ENCODE measurements around the gene UGT2B15. TPM values are rescaled to one million over a fixed set of nuclear protein-coding genes. Genes with fewer than 3 reads are reported as not detected.
"Not testable (repeated sequence)": the region's sequence is repeated elsewhere in the genome, so short reads cannot be mapped to it uniquely, and the experiment has no call there.

UGT2B15 gene
- total RNA-seq, 1 donor from 2014 or later, result not detected

DNA sequence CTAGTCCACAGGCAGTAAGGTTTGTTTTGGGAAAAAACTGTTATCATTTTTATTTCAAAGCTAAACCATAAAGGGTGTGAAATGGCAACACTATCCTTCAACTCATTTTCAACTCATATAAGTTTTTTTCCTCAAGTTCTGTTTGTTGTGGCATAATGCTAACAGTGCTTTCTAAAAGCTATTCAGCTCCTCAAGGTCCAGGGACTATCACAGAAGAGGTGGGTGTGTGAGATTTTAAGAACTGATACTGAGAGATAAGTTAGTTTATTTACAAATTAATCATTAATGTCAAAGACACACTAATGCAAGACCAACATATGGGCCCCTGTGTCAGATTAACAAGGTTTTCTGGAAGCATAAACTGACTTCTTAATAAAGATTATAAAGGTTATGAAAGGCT lies 11.8 kb downstream of the UGT2B15 start:
- DNase-seq (ENCODE audit: low read depth), result no peak
- TF ChIP-seq, protein P1, sequence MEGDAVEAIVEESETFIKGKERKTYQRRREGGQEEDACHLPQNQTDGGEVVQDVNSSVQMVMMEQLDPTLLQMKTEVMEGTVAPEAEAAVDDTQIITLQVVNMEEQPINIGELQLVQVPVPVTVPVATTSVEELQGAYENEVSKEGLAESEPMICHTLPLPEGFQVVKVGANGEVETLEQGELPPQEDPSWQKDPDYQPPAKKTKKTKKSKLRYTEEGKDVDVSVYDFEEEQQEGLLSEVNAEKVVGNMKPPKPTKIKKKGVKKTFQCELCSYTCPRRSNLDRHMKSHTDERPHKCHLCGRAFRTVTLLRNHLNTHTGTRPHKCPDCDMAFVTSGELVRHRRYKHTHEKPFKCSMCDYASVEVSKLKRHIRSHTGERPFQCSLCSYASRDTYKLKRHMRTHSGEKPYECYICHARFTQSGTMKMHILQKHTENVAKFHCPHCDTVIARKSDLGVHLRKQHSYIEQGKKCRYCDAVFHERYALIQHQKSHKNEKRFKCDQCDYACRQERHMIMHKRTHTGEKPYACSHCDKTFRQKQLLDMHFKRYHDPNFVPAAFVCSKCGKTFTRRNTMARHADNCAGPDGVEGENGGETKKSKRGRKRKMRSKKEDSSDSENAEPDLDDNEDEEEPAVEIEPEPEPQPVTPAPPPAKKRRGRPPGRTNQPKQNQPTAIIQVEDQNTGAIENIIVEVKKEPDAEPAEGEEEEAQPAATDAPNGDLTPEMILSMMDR (conservative IDR thresholded peaks at IDR 0.05; ENCODE audit: low read depth, low read length), result no peak
- H3K4me3 ChIP-seq (ENCODE audit: low read depth, low read length), result no peak overlapping the region

- TF ChIP-seq, protein P1 (conservative IDR thresholded peaks at IDR 0.05; ENCODE audit: low read depth, low read length), result peak; percentile 8
- H3K4me3 ChIP-seq (ENCODE audit: low read depth, low read length); DNase-seq (ENCODE audit: low read depth): not testable (repeated sequence)
Observed at GRCh38 chr4:68657022-68657594, 13.3 kb downstream of the UGT2B15 start.

GRCh38 chr4:68656445-68656973 lies 13.9 kb downstream of the UGT2B15 start:
- H3K4me3 ChIP-seq (ENCODE audit: low read depth, low read length), result not testable (repeated sequence)
- peak; percentile 4 for DNase-seq (ENCODE audit: low read depth)

DNA sequence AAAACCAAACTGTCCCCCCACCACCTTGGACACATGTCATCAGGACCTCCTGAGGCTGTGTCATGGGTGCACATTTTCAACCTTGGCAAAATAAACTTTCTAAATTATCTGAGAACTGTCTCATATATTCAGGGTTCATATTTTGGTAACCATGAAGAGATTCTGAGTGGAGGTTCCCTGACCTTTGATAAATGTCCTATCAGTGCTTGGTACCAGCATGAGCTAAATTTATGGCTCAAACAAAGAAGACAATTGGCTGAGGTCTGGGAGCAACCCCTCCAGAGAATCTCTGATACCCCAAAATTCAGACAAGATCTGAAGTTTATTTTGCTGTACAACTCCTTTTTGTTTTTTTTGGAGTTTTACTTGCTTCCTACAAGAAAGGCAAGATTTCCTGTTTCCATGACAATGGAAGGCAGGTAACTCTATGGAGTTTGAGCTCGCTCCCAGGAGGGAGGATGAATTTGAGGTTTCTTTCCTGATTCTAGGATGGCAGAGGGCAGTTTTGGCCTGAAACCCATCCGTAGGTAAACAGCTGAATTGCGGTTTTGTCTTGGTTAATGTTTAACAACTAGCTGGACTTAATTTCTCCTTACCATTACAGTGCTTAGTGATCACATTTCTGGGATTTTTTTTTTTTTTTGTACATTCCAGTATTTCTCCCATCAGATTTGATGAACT lies 14.5 kb downstream of the UGT2B15 start:
- TF ChIP-seq, protein P1 (conservative IDR thresholded peaks at IDR 0.05; ENCODE audit: low read depth, low read length), result no peak
- H3K4me3 ChIP-seq (ENCODE audit: low read depth, low read length), result no peak overlapping the region
- peak; percentile 31 for DNase-seq (ENCODE audit: low read depth)

DNA sequence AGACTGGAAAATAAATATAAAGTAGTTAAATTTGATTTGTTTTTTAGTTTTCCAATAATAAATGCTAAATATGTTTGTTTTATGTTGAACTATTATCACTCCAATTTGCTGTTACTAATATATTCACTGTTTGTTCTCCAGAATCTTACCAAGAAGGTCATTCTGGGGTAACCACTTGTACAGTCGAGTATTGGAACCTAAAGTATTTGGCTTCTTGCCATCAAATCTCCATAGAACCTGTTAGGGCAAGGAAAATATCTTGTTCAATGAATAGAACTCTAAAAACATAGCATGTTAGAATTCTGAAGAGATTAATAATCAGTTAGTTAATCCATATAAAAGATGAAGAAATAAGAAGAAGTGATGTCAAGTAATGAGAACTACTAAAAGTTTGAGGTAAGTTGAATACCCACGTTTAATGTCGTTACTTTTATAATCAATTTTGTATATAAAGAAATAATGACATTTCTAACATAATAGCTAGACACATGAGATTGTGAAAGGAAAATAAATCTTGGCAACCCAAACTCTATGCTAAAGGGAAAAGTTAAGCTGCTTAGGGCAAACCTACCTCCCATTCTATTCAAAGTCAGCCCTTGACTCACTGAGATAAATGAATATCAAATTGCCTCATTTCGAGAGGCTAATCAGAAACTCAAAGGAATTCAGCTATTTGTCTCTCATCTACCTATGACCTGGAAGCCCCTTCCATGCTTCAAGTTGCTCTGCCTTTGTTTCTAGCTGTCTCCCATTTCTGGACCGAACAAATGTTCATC lies 15.3 kb downstream of the UGT2B15 start:
- TF ChIP-seq, protein P1 (conservative IDR thresholded peaks at IDR 0.05; ENCODE audit: low read depth, low read length), result no peak
- no peak for DNase-seq (ENCODE audit: low read depth)
- no peak overlapping the region for H3K4me3 ChIP-seq (ENCODE audit: low read depth, low read length)

DNA sequence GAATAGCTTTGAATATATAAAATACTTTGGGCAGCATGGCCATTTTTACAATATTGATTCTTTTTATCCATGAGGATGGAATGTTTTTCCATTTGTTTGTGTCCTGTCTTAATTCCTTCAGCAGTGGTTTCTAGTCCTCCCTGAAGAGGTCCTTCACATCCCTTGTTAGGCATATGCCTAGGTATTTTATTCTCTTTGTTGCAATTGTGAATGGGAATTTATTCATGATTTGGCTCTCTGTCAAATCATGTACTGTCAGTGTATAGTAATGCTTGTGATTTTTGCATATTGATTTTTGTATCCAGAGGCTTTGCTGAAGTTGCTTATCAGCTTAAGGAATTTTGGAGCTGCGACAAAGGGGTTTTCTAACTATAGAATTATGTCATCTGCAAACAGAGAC lies 18.5 kb downstream of the UGT2B15 start:
- H3K4me3 ChIP-seq (ENCODE audit: low read depth, low read length), result no peak overlapping the region
- TF ChIP-seq, protein P1 (conservative IDR thresholded peaks at IDR 0.05; ENCODE audit: low read depth, low read length), result no peak

GRCh38 chr4:68630371-68630770 lies 40.1 kb downstream of the UGT2B15 start:
- DNase-seq (ENCODE audit: low read depth), result no peak
- TF ChIP-seq, protein P1 (conservative IDR thresholded peaks at IDR 0.05; ENCODE audit: low read depth, low read length), result no peak

More for the DNA sequence above, 18.5 kb downstream of the UGT2B15 start:
- no peak for DNase-seq (ENCODE audit: low read depth)

DNA sequence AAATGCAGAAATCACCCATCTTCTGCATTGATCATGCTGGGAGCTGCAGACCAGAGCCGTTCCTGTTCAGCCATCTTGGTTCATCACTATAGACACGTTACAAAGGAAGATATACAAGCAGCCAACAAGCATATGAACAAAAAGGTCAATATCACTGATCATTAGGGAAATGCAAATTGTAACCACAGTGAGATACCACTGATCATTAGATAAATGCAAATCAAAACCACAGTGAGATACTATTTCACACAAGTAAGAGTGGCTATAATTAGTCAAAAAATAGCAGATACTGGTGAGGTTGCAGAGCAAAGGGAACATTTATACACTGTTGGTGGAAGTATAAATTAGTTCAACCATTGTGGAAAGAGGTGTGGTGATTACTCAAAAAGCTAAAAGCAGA lies 47.7 kb downstream of the UGT2B15 start:
- not testable (repeated sequence) for DNase-seq (ENCODE audit: low read depth); H3K4me3 ChIP-seq (ENCODE audit: low read depth, low read length)

More at GRCh38 chr4:68630371-68630770, 40.1 kb downstream of the UGT2B15 start:
- no peak overlapping the region for H3K4me3 ChIP-seq (ENCODE audit: low read depth, low read length)
